Measurements from ENCODE around the gene NIN.
"Not testable (repeated sequence)": the region's sequence is repeated elsewhere in the genome, so short reads cannot be mapped to it uniquely, and the experiment has no call there.

Gene NIN

DNA sequence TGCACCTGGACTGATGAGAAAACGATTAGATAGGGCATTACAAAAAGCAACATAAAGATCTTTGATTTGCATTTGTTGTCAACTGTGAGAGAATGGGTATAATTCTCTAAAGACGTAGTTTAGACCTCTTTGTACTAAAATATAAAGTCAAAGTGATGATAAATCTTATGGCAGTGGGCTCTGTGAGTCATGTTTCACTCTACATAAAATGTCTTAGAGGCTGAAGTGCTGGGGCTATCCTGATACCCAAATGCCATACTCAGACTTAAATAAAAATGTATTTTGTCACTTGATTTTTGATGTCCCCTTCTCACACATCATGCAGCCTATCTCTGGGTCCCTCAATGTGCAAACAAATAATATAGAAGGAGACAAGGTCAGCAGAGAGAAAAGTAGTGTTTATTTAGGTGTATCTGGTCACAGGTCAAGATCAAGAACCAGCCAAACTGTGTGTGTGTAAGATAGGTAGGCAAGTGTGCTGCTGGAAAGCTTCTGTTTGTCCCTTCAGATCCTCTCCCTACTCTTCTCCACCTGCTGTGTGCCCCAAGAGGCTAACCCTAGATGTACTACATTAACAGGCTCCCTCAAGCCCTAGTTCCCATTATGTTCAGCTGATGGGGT, 7.0 kb upstream of the NIN start:
- DNase-seq (ENCODE audit: low read depth, low spot score) = no peak

DNA sequence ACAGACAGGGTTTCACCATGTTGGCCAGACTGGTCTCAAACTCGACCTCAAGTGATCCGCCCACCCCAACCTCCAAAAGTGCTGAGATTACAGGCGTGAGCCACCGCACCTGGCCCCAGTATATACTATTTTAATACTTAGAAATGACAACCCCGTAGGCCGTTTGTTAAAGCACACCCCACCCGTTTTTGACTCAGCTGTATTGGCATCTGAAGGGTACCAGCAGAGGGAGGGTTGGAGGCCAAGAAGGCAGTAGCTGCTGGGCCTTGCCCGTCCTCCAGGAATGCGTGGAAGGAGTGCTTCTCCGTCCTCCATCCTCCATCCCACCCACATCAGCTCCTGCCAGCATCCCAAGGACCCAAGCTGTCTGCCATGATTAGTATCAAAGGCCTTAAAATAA, 6.3 kb upstream of the NIN start:
- DNase-seq (ENCODE audit: low read depth, low spot score) = no peak

DNA sequence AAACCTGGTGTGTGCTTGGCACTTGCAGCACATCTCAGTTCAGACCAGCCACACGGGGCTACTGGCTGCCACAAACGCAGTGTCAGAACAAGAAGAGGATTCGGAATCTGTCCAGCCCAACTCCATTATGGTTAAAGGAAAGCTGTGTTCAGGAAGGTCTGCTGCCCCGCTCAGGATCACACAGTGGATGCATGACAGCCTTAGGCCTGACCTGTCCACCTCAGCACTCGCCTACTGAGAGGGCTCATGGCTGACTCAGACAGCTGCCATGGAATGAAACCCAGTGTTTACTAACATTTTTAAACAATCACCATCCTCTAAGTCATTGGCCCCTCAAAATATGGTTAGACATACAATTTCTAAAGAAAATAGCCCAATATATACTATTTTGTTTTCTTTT, 5.6 kb upstream of the NIN start:
- DNase-seq (ENCODE audit: low read depth, low spot score) = peak; percentile 18

DNA sequence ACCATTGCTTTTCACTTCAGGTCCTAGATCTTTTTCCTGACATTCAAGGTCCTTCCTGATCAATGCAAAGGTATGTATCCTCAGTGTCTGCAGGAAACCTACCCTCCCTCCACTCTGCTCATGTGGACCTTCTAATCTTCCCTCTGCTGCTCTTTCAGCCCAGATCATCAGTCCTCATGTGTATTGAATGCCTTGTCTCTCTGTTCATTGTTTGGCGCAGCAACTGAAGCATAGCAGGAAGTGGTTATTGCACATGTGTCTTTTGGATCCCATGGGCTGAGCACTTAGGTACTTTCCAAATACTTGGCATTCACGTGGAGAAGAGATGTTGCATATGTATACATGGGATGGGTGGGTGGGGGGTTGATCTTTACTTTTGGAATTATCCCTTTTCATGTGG, 4.3 kb upstream of the NIN start:
- no peak for DNase-seq (ENCODE audit: low read depth, low spot score)

DNA sequence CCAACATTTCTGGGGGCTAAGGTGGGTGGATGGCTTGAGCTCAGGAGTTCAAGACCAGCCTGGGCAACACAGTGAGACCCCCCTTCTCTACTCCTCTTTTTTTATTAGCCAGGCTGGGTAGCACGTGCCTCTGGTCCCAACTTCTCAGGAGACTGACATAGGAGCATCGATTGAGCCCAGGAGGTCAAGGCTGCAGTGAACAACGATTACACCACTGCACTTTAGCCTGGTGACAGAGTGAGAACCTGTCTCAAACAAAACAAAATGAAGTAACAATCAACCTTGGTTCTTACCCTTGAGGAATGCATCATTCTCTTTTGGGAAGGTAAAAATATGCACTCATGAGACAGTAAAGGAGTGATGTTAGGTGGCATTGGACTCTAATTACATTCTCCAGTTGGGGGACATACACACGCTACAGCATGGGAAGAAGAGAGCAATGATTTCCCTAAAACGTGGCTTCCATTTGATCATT, 3.9 kb upstream of the NIN start:
- no peak for DNase-seq (ENCODE audit: low read depth, low spot score)

DNA sequence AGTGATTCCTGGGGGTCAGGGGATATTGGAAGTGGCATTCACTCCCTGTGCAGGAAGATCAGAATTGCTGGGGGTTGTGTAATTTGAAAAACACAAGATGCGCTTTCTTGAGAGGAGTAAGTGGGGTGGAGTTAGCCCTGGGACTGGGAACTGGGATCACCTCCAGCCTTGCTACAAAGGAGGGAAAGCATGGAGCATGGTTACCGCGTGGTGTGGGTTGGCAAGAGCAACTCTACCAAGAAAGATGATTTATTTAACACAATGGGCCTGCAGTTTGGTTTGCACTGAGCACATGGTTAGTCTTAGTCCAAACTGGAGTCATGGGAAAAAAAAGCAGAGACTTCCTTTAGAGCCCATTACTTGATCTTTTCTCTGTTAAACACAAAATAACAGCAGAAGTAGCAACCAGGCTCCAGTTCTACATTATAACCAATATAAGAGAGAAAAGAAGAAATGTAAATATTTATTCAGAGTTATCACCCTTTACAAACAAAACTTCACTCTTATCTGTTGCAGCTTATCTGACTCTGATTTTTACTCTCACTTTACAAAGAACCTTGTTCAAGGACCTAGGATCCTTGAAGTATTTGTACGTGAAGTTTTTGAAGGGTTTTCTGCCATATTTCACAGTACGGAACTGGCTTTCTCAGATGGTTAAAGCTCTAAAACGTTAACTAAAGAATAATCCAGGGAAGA, 2.1 kb upstream of the NIN start:
- DNase-seq (ENCODE audit: low read depth, low spot score) = no peak

DNA sequence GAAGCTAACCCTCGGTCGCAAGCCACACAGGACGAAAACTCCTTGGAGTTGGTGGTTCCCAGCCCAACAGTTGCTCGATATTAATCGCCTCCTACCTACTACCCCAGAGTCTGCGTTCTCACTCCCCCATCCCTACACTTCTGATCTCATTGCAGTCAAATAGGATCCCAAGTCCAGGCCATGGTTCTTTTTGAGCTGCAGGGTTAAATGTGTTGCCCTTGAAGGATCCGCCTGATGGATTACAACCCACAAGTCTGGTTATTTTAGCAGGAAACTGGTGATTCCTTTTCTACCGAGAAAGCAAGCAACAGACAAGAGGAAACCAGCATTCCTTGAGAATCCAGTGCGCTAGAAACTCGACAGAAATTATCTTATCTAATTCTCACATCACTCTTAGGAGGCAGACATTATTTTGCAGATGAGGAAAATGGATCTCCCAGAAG, 785 bp upstream of the NIN start:
- peak; percentile 58 for DNase-seq (ENCODE audit: low read depth, low spot score)

DNA sequence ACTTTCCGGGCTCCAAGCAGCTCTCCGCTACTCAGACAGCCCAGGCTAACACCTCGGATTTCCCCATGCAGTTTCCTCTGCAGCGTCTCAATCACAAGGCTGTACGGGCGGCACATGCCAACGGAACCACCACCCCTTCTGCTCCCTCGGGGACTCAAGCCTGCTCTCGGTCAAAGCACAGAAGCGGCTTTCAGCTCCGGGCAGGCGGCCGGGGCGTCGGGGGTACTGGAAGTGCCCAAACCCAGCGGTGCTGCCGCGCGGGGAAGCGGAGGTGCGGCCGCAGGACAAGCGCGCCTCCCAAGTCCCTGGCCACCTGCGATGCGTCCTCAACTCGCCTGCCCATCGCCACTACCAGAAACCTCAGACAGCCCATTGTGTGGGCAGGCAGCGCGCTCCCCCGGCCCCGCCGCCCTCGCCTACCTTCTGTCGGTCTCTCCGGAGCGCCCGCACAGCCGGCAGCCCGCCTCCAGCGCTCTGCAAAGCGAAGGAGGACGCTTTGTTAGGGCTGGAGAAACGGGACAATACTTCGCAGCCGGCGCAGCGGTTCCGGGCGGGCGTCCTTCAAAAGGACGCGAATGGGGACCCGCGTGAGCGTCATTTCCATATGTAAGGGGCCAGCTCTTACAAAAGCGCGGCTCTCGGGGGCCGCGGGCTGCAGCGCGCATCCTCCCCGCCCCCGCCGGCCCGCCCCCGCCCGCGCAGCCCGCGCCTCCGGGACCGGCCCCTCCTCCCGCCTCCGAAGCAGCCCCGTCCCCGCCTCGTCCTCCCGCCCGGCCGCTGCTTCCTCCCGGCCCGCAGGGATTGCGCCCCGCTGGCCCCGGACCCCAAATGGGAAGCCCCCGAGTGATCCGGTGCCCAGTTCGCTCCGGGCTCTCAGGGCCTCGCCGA, 674 bp downstream of the NIN start:
- peak; percentile 82 for DNase-seq (ENCODE audit: low read depth, low spot score)

DNA sequence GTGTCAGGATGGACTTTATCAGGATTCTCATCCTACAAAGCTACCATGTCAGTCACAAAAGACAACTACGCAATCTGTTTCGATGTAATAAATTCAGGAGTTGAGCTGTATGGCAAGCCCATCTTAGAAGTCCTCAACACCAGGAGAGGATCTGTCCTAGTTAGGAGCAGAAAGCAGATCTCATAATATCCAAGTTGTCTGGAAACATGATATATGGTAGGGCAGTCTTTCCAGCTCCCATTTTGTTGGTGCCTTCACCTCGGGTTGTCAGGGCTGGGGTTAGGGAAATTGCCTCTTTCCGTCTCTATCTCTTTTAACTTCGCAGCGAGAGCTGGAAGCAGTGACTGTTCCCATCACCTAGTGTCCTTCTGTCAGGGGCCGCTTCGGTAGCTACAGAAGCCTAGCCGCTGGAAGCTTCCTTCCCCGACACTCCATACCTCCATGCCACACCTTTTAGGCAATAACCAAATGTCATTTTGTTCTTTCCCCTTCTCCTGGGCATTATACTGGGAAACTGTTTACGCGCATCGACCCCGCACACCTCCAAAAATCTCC, 1.4 kb downstream of the NIN start:
- DNase-seq (ENCODE audit: low read depth, low spot score) = peak; percentile 56

DNA sequence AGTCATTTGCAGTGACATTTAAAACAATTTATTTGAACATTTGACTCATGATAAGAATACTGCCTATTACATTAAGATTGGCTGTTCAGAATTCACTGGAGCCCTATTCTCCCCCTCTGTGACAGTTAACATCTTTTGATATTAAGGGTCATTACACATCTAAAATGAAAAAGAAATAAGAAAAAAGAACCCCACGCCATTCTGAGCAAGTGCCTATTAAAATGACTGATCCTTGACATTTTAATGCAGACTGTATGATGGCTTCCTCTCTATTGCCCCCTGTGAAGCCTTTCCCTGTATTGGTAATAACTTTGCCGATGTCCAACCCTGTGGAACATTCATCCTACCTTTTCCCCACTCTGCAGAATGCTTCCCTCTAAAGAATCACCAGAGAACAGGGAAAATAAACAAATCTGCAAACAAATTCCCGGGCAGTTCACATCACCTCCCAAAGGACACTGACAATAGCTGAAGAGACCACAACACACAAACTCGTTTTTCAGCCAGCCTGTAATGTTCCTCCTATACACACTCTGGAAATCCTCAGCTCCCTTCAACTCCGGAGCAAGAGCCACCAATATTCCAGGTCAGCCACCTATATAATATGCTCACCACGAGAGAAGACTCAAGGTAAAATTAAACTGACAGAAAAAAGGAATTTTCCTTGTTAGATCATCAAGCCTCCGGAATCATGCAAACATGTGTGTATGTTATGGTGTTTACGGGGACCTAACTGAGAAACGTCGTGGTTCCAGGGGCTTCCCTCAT, 2.1 kb downstream of the NIN start:
- DNase-seq (ENCODE audit: low read depth, low spot score) = no peak

DNA sequence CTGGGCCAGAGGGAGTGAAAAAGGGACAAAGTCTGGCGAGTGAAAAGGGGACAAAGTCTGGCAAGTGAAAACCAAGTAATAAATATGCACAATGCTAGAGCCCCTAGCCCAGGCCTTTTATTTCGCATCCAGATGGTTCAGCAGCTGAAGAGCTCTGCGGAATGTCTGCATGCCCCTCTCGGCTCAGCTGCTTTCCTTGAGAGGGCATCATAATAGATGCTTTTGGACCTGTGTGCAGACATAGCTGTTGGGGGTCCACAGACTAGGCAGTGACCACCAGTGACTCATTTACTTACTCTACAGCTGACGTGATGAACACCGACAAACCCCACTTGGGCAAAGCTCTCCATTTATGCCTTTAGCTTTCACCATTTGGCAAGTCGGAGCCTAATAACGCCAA, 4.3 kb downstream of the NIN start:
- no peak for DNase-seq (ENCODE audit: low read depth, low spot score)

DNA sequence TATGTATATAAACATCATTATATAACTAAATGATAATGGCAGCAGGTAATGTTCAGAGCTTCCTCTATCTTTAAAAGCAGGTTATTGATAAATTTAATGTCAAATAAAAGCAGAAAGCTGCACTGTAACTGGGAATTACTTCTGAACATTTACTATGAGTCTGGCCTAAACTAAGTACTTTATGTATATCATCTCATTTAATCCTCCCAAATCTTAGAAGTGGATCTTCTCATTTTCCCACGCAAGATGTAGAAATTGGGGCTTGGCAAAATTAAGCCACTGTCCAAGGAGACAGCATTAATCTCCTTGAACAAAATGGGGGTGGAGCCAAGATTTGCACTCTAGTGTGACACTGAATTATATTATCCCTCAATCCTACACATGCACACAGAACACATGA, 5.7 kb downstream of the NIN start:
- DNase-seq (ENCODE audit: low read depth, low spot score) = no peak

DNA sequence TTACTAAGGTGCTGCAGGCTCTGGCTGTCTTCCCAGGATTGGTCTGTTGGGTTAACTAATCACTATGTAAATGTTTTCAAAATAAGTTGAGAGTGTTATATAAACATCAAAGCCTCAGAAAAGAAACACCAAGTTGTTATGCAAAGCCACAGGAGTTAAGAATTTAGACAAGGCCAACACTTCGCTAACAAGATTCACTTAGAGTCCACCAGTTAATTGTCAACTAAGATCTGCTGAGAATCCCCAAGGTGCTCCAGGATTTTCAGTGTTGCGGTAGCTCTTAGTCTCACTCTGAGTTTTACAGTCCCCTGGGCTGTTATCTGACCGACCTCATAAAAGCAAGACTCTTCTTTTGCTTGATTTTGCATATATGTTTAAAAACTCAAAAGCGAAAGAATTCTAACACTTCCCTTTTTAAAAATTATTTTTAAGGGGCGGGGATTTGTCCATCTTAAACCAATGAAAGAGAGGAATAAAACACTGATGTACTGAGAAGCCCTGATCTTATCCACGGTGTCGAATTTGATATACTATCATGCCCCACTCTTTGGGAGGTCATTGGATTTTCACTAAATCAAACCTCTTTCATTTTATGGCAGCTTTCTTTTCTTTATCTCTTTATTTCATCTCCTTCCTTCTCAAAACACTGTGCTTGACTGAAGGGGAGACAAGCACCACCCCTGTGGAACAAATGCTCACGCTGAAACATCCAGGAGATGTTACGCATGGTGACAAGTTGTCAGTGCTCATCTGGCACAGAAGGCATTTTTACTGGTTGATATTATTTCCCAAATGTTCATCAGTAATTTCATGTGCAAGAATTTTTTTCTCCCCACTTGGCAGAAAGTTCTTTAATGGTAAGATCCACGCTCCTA, 7.0 kb downstream of the NIN start:
- peak; percentile 15 for DNase-seq (ENCODE audit: low read depth, low spot score)

DNA sequence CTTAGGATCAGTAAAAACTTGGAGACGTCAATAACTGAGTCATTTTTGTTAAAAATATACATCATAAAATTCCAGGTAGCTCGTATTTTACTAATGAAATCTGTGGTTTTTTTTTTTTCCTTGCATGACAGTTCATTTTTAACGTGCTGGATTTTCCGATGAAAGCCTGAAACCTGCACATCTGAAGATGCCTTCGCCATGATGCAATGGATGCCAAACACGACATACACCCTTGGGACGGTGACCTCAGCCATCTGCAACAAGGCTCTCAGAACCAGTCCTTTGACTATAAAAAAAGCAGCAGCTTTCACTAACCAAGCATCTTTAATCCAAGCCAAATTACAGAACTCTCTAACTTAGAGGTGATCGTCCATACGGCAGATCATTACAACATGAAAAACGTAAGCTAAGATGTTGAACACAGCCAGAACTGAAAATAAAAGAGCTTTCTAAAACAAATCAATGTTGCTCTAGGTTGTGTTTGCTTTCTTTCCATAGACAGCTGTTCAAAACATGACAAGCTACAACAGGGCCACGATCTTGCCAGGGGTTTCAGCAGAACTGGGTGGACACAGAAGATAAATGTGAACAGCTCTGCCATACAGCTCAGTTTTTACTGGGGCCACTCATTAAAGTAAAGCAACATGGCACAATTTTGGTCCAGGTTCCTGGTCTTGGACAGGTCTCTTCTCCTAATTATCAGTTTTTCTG, 7.8 kb downstream of the NIN start:
- no peak for DNase-seq (ENCODE audit: low read depth, low spot score)

DNA sequence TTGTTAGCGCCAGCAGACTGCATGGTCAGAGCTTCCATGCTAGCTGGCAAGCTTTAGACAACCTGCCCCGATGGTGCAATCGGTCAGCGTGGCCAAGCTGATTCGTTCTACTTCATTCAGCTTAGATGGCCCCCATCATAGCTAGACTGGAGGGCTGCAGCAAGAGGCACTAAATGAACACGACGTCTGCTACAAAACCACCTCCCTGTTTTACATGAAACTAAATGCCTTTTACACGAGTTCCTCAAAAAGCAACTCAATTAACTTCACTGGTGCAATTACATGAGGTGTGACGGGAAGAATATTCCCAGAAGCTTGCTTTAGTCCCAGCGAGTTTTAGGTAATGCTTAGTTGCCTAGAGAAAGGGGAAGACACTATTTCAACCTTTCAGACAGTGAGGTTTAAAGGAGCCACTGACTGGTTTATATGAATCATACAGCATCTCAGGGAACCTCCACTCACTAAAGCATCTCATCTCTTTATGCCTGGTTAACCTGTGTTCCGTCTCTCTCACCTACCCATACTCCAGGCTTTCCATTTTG, 8.4 kb downstream of the NIN start:
- DNase-seq (ENCODE audit: low read depth, low spot score) = no peak

DNA sequence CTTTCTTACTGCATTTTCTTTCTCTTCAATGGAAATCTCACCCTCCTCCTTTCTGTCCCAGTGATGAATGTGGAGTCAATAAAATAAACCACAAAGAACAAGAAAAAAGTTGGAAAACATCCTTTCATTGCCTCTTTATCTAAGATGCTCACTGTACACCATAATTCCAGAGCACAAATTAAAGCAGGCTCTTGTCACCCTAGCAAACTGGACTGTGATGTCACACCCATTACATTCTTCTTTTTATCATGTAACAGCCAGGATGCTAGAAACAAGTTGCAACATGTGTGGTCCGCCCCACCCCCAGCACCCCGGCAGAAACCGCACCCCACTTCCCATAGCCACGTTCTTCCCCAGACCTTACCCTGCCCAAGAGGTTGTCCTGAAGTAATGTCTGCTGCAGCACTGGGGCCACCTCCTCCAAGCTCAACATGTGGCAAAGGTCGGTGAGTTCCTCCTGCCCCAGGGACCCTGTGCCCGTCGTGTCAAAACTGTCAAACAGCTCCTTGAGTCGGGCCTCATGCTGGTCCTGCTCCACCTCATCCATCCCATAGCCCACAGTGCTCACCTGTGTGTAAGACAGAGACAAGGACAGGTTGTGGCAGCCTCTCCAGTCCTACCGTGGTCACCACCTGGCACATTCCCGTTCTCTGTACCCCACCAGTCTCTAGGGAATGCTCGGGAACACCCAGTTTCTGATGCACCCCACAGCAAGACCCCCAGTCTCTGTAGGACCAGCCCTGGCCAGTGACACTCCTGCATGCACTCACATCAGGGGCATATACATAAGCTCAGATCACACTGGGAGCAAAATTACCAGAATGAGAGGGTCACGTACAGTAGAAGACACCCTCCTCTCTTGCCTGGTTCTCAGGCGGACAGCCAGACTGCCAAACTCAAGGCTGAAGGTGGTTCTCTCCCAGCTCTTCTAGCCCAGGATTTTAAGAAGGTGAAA, 9.2 kb downstream of the NIN start:
- no peak for DNase-seq (ENCODE audit: low read depth, low spot score)

DNA sequence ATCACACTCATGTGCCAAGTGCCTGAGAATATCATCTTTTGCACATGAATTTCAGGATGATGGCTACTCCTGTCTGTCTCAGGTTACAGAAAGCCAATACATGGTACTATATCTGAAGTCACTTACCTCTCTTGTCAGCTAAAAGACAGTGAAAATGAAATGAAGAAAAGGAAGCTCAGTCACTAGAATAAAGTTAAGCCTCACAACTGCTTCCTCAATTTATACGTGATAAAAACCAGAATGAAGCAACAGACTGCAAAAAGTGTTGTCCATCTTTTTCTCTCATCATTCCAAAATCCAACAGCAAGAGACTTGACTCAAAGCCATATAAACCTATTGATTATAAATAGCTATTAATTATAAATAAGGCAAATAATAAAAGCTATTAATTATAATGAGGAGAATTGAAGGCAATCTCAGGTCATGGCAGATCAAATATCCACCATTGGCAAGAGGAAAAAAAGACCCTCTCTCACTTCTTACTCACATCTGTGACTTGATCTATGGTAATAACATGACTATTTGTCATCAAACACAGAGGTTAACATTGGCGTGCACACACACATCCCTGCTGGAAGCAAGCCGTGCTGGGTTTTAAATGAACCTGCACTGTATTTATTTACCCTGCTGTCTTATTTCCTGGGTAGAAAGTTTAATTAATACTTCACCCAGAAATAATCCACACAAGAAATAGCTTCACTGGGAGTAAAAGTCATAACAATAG, 10.0 kb downstream of the NIN start:
- no peak for DNase-seq (ENCODE audit: low read depth, low spot score)

DNA sequence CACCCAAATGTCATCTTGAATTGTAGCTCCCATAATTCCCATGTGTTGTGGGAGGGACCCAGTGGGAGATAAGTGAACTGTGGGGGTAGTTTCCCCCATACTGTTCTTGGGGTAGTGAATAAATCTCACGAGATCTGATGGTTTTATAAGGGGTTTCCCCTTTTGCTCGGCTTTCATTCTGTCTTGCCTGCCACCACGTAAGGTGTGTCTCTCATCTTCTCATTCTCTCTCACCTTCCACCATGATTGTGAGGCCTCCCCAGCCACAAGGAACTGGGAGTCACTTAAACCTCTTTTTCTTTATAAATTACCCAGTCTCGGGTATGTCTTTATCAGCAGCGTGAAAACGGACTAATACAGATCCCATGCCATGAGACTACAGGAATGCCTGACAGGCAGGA, 11.7 kb downstream of the NIN start:
- DNase-seq (ENCODE audit: low read depth, low spot score) = not testable (repeated sequence)
